Stimulated activated CD8-positive, alpha-beta memory T cell treated with anti-CD3 and anti-CD28 coated beads, Interleukin-12 subunit alpha, Interleukin-12 subunit beta, amount 100 ng/mL, for 1 hour (primary cell): ENCODE results near the gene PCMTD2.

Experiments
- DNase-seq: peaks from one replicate; pipeline ENCODE4 v3.0.0-alpha.2; 2020; ENCODE audit warnings: low read depth

Gene PCMTD2

GRCh38 chr20:64238851-64239387 is 16.6 kb upstream of the PCMTD2 start:
- no peak for DNase-seq

GRCh38 chr20:64239449-64240242 is 15.9 kb upstream of the PCMTD2 start:
- no peak for DNase-seq

- DNase-seq, result no peak
These were observed 15.1 kb upstream of the PCMTD2 start for GRCh38 chr20:64240243-64241015.

DNA sequence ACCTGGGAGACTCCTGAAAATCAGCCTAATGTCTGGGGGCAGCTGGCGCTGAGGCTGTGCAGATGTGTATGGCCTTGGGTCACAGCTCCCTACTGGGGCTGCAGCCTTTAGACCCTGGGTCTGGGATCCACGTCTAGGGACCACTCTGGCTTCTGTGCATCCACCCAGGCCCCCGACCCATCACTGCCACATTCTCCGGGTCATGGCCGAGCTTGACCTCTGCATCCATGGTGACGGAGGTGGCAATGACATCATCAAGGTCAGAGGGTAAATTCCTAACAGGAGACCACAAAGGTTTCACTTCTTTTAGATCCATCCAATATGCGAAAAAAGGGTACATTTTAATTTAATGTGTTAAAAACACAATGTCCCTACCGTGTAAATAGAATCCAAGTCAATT is 14.5 kb upstream of the PCMTD2 start:
- DNase-seq, result no peak

DNA sequence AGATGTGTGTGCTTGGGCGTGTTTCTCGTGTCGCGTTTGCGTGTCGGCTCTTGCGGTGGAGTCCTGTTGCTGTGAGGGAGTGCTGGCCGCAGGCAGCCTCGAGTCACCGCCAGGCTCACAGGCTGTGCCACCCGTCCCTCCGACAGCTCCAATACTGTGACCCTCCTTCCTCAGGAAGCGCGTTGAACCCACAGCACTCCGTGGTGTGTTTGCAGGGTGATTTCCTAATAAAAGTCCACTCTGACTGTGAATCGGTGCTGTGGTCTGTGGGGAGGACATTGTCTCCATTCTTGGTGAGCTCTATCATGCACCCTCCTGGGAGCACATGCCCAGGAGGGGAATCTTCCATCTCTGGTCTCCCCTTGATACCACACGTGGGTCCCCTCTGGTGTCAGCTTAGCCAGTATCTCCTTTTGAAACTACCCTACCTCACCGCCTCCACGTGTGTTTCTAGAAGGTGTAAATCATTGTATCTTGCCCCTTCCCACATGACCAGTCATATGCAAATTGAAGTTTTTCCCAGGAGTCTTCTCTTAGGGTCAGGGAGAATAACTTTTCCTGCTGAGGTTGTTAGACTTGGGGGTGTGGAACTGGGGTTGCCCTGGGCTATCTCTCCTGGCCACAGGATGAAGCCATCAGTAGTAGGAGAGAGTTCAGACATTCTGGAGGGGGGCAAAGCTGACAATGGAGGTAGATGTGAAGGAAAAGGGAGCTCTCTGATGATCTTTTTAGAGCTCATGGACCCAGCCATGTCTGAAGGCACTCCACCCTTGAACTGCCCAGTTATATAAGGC is 13.3 kb upstream of the PCMTD2 start:
- DNase-seq, result no peak

GRCh38 chr20:64242797-64243475 is 12.6 kb upstream of the PCMTD2 start:
- no peak for DNase-seq

DNA sequence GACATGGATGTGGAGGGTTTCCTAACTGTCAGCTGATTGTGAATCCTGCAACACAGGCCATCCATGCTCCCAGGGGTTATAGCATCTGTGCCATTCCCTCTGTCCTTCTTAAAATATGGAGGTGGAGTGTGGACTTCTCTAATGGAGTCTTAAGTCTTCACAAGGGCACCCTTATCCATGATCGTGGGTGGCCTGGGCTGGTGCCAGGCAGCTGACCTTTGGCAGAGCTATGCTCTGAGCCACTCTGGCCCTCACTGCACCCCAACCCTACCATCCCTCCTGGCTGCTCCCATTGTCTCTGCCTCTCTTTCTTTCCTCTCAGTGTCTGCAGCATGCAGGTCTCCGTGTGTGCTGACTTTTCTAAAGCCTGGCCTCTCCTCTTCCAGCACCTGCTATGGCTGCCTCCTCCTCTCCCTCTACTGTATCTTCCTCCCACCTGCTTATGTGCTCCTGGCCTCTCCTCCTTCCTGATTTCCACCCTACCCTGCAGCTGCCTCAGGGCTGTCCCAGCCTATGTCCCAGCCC is 11.2 kb upstream of the PCMTD2 start:
- DNase-seq, result no peak

DNA sequence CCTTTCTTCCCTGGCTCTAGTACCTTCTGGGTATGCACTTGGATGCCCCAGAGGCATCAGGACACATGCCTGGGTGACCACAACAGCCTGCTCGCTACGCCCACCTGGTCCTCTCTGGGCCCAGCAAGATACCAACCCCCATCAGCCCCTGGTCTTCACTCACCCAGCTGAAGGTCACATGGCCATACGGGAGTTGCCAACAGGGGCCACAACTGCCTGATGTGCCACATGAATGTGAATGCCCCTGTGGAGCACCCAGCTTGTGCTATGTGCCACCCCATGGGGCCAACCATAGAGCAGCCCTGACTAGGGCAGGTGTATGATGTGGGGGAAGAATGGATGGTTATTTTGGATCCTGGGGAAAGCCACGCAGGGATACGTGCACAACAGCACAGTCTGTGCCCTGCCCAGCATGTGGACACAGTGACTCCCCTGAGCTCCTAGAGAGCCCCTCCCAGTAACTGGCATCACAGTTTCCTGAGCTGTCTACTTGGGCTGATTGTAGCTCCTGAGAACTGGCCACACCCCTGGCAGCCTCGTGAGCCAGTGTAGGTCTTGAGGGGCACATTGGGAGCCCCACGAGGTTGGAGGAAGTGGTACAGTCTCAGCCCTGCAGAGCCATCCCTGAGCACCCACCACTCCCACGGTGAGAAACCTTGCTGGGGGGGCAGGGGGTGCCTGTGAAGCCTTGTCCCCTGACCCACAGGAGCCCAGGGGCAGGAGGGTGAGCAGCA is 10.5 kb upstream of the PCMTD2 start:
- no peak for DNase-seq

DNA sequence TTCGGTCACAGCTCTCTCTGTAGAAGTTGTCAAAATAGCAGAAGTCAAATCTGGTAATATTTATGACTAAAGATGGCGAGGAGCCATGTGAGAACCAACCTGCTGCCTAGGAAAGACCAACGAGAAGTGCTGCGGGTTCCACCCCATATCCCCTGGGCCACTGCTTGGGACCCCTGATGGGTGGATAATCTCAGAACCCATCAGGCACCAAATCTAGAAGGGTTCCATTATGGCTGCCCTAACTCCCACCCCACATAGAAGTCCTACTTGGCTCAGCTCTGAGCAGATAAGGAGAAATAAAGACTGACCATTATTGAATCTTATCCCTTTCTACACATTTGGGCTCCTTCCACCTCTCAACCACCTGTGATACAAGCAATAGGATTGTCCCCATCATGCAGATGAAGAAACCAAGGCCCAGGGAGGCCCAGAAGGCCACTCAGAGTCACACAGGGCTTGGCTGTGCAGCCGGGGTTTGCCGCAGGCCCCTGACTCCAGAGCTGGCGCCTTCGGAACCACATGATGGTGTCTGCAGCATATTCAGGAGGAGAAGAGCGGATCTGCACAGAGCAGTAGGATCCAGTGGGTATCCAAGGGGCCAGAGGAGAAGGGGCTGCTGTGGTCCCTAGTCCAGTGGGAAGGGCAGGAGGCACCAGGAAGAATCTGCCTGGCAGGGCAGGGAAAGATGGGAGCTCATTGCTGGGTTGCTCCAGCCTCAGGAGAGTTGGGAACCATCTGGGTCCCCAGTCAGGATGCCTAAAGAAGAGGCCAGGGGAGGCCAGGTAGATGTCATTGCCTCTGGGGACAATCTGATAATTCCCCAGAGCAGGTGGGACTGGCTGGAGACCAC is 9.6 kb upstream of the PCMTD2 start:
- DNase-seq, result no peak

- no peak for DNase-seq
These were observed 8.8 kb upstream of the PCMTD2 start for GRCh38 chr20:64246616-64247306.

GRCh38 chr20:64247307-64247618 is 8.3 kb upstream of the PCMTD2 start:
- no peak for DNase-seq

- no peak for DNase-seq
These were observed 7.3 kb upstream of the PCMTD2 start for GRCh38 chr20:64247970-64248841.

- no peak for DNase-seq
These were observed 5.5 kb upstream of the PCMTD2 start for GRCh38 chr20:64250027-64250426.

GRCh38 chr20:64253000-64253383 is 2.6 kb upstream of the PCMTD2 start:
- DNase-seq, result no peak

DNA sequence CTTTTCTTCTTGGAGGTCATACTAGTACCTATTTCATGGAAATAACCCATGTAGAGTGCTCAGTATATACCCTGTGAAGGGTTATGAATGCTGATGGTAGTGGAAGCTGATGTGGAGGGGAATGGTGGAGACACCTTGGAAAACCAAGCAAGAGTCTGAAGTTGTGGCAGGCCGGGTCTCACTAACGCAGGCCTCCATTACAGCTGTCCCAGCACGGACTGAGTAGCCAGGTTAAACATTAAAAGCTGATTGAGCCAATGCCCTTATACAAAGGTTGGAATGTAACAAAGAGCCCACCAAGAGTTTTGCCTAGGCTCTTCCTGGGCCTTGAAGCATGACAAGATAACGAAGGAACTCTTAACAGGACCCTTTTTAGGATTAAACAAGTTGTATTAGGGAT is 2.1 kb upstream of the PCMTD2 start:
- DNase-seq, result no peak

- DNase-seq, result no peak
These were observed 1.4 kb upstream of the PCMTD2 start for GRCh38 chr20:64254156-64254555.

DNA sequence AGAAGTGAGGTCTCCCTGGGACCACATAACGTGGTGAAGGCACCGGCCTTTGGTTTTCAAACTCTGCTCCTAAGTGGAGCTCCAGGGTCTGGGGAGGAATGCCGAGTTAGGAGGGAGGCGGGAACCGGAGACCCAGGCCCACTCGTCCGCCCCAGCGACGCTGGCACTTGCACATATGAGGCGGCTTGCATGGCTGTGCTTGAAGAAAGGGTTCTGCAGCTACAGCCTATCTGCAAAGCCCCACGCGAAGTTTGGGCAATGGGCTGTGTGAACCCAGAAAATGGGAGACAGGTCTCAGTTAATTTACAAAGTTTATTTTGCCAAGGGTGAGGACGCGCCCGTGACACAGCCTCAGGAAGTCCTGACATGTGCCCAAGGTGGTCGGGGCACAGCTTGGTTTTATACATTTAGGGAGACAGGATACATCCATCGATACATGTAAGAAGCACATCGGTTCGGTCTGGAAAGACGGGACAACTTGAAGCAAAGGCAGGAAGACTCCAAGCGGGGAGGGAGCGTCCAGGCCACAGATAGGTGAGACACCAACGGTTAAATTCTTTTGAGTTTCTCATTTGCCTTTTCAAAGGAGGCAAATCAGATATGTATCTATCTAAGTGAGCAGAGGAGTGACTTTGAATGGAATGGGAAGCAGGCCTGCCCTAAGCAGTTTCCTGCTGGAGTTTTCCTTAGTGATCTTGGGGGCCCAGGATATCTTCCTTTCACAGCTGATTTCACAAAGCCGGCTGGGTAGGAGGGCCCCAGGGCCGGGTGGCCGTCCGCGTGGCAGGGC is 782 bp upstream of the PCMTD2 start:
- DNase-seq, result no peak
